Central memory CD8-positive, alpha-beta T cell (primary cell): ENCODE results near the gene SCYGR2.

Experiments
- ATAC-seq: fragments of 150-1000 bp; cut with Tn5 transposase; replicated peaks from 2 replicates; pipeline ENCODE4 v1.10.0; 2022; ENCODE audit warnings: mild to moderate bottlenecking, moderate FRiP score, moderate number of reproducible peaks; ENCODE audit not compliant: poor library complexity, severe bottlenecking; ENCODE audit errors: extremely low read depth
- DNase-seq, 2 donors: peaks; one replicate each; pipeline ENCODE4 v3.0.0; 2021; ENCODE audit warnings: low spot score in 2 of 2
- H3K27ac Mint-ChIP-seq: one replicate; pipeline ENCODE4 v1.8.0; 2022; ENCODE audit warnings: low read depth, mild to moderate bottlenecking, moderate library complexity, mixed read lengths
- H3K27me3 Mint-ChIP-seq: one replicate; pipeline ENCODE4 v1.8.0; 2022; ENCODE audit warnings: mixed read lengths
- H3K36me3 Mint-ChIP-seq: one replicate; pipeline ENCODE4 v1.8.0; 2022; ENCODE audit warnings: mild to moderate bottlenecking, moderate library complexity, mixed read lengths; ENCODE audit not compliant: insufficient read depth
- H3K4me1 Mint-ChIP-seq: one replicate; pipeline ENCODE4 v1.8.0; 2022; ENCODE audit warnings: mixed read lengths
- H3K4me3 Mint-ChIP-seq: one replicate; pipeline ENCODE4 v1.8.0; 2022; ENCODE audit warnings: mild to moderate bottlenecking, moderate library complexity, mixed read lengths
- H3K9me3 Mint-ChIP-seq: one replicate; pipeline ENCODE4 v1.8.0; 2022; ENCODE audit warnings: mixed read lengths

SCYGR2 gene

GRCh38 chr2:227592694-227593387 lies 5.9 kb upstream of the SCYGR2 start:
- H3K4me3 Mint-ChIP-seq, result no peak overlapping the region
- H3K36me3 Mint-ChIP-seq, result no peaks in the 10 kb centered on the region
- H3K4me1 Mint-ChIP-seq, result no peaks in the 10 kb centered on the region
- no peak for DNase-seq
- H3K27me3 Mint-ChIP-seq, result peaks cover 80% of the 10 kb centered on the region
- no peak overlapping the region for H3K27ac Mint-ChIP-seq
- H3K9me3 Mint-ChIP-seq, result no peaks in the 10 kb centered on the region
- no peak for ATAC-seq

DNA sequence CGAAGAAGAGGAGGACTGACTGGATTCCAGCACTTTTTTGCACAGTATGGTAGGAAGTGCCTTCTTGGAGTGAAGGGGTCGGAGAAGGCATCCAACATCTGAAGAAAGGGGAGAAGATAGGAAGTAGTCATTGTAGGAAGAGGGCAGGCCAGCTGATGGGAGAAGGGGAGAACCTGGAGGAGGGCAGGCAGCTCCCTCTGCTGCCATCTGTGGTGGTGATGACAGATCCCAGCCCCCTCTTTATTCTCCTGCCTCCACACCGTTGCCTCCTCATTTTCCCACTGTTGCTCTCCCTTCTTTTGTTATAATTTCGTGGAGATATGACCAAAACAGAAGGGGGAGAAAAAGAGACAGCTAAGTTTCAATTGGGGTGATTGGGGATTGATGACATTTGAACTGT lies 2.9 kb upstream of the SCYGR2 start:
- Mint-ChIP-seq H3K9me3 (no peaks in the 10 kb centered on the region), H3K27ac (no peak overlapping the region), H3K4me3 (no peak overlapping the region), H3K36me3 (no peaks in the 10 kb centered on the region), H3K27me3 (peaks cover 52% of the 10 kb centered on the region), H3K4me1 (no peaks in the 10 kb centered on the region)
- DNase-seq (no peak), ATAC-seq (no peak)

GRCh38 chr2:227597036-227597435 lies 1.7 kb upstream of the SCYGR2 start:
- ATAC-seq, result no peak
- Mint-ChIP-seq H3K4me1 (no peaks in the 10 kb centered on the region), H3K4me3 (no peak overlapping the region)

GRCh38 chr2:227597998-227598397 lies 695 bp upstream of the SCYGR2 start:
- ATAC-seq, result no peak

More at GRCh38 chr2:227597036-227597435, 1.7 kb upstream of the SCYGR2 start:
- DNase-seq, result no peak
- Mint-ChIP-seq H3K36me3 (no peaks in the 10 kb centered on the region), H3K27me3 (peaks cover 45% of the 10 kb centered on the region), H3K9me3 (no peaks in the 10 kb centered on the region), H3K27ac (no peak overlapping the region)

DNA sequence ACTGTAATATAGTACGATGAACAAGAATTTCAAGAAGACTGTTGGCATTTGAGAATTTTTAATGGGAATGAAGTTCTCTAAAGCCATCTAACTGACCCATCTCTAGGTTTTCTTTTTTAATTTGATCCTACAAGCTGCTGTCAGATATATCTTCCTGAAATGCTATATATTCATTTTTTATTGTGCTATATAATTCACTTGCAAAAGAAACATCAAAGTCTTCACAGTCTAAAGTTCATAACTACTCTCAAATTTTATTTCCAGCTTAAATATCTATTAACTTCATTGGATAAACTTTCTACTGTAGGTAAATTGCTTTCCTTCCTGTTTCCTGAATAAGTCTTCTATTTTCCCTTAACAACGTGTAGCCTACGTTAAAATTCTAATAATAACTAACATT lies 3.7 kb downstream of the SCYGR2 start:
- Mint-ChIP-seq H3K9me3 (no peaks in the 10 kb centered on the region), H3K27me3 (peaks cover 47% of the 10 kb centered on the region)

More at GRCh38 chr2:227597998-227598397, 695 bp upstream of the SCYGR2 start:
- Mint-ChIP-seq H3K27ac (no peak overlapping the region), H3K4me1 (no peaks in the 10 kb centered on the region), H3K27me3 (peaks cover 49% of the 10 kb centered on the region), H3K9me3 (no peaks in the 10 kb centered on the region), H3K4me3 (no peak overlapping the region), H3K36me3 (no peaks in the 10 kb centered on the region)
- no peak for DNase-seq

DNA sequence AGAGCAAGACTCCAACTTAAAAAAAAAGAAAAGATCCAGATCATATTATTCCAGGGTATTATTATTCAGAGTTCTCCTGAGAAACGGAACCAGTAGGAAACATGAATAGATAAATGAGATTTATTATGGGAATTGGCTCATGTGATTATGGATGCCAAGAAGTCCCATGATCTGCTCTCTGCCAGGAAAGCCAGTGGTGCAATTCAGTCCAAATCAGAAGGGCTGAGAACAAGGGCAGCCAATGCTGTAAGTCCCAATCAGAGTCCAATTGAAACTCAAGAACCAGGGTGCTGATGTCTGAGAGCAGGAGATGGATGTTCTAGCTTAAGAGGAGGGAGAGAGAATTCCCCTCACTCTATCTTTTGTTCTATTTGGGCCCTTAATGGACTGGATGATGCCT lies 7.8 kb downstream of the SCYGR2 start:
- ATAC-seq, result no peak
- Mint-ChIP-seq H3K27ac (no peak overlapping the region), H3K4me3 (no peak overlapping the region), H3K9me3 (no peaks in the 10 kb centered on the region), H3K36me3 (peaks cover 2% of the 10 kb centered on the region), H3K4me1 (peaks cover 19% of the 10 kb centered on the region), H3K27me3 (peaks cover 61% of the 10 kb centered on the region)
- DNase-seq, result no peak

More for the DNA sequence above, 3.7 kb downstream of the SCYGR2 start:
- Mint-ChIP-seq H3K4me1 (no peaks in the 10 kb centered on the region), H3K27ac (no peak overlapping the region), H3K36me3 (no peaks in the 10 kb centered on the region), H3K4me3 (no peak overlapping the region)
- ATAC-seq, result no peak
- no peak for DNase-seq

- ATAC-seq (no peak), DNase-seq (no peak)
- H3K4me1 Mint-ChIP-seq, result peaks cover 19% of the 10 kb centered on the region
- H3K27me3 Mint-ChIP-seq, result peaks cover 65% of the 10 kb centered on the region
- peak overlapping the region; percentile 46 for H3K27ac Mint-ChIP-seq
- no peak overlapping the region for H3K4me3 Mint-ChIP-seq
- H3K36me3 Mint-ChIP-seq, result peaks cover 2% of the 10 kb centered on the region
- no peaks in the 10 kb centered on the region for H3K9me3 Mint-ChIP-seq
Measured at GRCh38 chr2:227607941-227608340, 9.2 kb downstream of the SCYGR2 start.

DNA sequence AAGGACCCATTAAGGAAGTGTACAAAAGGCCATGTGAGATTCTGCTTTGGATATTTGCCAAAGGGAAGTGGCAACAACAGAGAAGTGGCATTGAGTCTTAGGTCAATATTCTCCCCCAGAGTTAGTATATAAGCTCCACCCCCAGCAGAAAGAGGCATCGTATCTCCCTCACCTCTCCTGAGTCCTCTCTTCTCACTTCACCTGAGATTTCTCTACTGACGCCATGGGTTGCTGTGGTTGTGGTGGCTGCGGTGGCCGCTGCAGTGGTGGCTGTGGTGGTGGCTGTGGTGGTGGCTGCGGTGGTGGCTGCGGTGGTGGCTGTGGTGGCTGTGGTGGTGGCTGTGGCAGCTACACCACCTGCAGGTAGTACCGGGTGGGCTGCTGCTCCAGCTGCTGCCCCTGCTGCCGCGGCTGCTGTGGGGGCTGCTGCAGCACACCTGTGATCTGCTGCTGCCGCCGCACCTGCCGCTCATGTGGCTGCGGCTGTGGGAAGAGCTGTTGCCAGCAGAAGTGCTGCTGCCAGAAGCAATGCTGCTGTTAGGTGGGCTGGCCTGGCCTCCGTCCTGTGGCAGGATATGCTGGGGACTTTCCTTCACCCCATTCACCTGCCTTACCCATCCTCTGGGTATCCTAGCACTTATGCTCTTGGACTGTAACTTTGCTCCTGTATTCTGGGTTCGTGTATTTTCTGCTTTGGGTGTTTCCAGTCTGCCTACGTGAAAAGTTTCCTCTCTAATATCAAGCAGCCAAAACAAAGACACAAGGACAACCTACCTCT lies 10.1 kb downstream of the SCYGR2 start:
- Mint-ChIP-seq H3K27ac (peak overlapping the region; percentile 46), H3K27me3 (peaks cover 61% of the 10 kb centered on the region), H3K4me1 (peaks cover 19% of the 10 kb centered on the region), H3K36me3 (peaks cover 2% of the 10 kb centered on the region), H3K9me3 (no peaks in the 10 kb centered on the region), H3K4me3 (no peak overlapping the region)
- ATAC-seq, result peak; percentile 62
- DNase-seq, result no peak

- Mint-ChIP-seq H3K27ac (no peak overlapping the region), H3K27me3 (peaks cover 47% of the 10 kb centered on the region), H3K4me1 (peaks cover 19% of the 10 kb centered on the region), H3K4me3 (no peak overlapping the region), H3K36me3 (peaks cover 2% of the 10 kb centered on the region), H3K9me3 (no peaks in the 10 kb centered on the region)
- no peak for DNase-seq
- no peak for ATAC-seq
Measured at GRCh38 chr2:227610123-227610522, 11.4 kb downstream of the SCYGR2 start.

DNA sequence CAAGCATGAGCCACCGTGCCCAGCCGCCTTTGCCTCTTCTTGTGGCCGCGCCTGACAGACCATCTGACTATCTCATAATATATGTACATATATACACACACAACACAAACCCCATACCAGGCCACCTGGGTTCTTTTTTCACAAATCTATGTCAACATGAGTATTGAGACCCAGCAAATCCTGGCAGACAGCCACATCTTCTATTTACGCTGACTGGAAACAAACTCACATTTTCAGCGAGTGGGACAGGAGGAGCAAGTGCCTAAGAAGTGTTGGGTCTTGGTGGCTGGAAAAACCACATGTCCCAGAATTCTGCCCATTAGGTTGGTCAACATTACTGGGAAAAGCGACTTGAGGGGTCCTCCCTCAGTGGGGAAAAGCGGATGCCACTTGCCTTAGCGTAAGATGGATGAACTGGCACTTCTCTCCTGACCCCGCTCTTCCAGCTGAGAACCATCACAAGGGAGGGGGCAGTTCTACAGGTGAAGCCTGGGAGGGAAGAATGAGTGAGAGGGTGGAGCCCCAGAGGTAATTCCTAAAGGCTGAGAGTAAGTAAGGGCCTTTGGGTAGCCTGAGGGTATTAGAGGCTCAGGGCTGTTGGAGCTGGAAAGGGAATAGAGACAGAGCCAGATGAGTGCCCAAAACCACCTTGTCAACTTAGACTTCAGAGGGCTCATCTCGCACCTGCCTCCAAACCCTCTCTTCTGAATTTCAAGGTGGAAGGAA lies 14.0 kb downstream of the SCYGR2 start:
- H3K27ac Mint-ChIP-seq, result no peak overlapping the region
- ATAC-seq, result no peak

DNA sequence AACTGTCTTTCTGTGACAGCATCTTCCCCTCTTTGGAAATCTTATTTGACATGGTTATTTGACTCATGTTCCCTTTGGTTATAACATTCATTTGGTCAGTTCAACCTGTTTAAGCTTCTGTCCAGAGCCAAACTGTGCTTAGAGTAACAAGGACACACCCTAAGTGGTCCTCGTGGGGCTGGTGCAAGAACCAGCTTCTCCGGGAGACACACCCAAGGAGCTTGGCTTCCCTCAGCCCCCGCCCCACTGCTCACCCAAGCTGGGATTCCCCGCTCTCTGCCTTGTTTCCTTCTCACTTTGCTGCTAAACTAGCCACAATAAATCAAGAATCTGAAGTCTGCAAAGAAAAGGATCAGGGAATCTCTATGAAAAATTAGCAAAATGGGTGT lies 14.6 kb downstream of the SCYGR2 start:
- no peak for ATAC-seq
- no peaks in the 10 kb centered on the region for H3K9me3 Mint-ChIP-seq

More for the DNA sequence above, 14.0 kb downstream of the SCYGR2 start:
- Mint-ChIP-seq H3K4me1 (peaks cover 19% of the 10 kb centered on the region), H3K36me3 (peaks cover 2% of the 10 kb centered on the region), H3K9me3 (no peaks in the 10 kb centered on the region), H3K27me3 (peaks cover 49% of the 10 kb centered on the region), H3K4me3 (no peak overlapping the region)
- DNase-seq, result no peak

GRCh38 chr2:227614246-227614645 lies 15.6 kb downstream of the SCYGR2 start:
- Mint-ChIP-seq H3K4me1 (peaks cover 6% of the 10 kb centered on the region), H3K36me3 (no peaks in the 10 kb centered on the region), H3K4me3 (no peak overlapping the region), H3K9me3 (no peaks in the 10 kb centered on the region), H3K27me3 (peaks cover 49% of the 10 kb centered on the region), H3K27ac (no peak overlapping the region)
- no peak for ATAC-seq
- DNase-seq, result no peak

More for the DNA sequence above, 14.6 kb downstream of the SCYGR2 start:
- DNase-seq, result no peak
- Mint-ChIP-seq H3K4me1 (peaks cover 16% of the 10 kb centered on the region), H3K27me3 (peaks cover 49% of the 10 kb centered on the region), H3K27ac (no peak overlapping the region), H3K36me3 (peaks cover 2% of the 10 kb centered on the region), H3K4me3 (no peak overlapping the region)
